RWPE1 (cell line): ENCODE measurements around the gene OIT3.
"Not testable (repeated sequence)": the region's sequence is repeated elsewhere in the genome, so short reads cannot be mapped to it uniquely, and the experiment has no call there.

Source experiments
- CTCF ChIA-PET: fragments of 350-600 bp; sonication (Branson Sonifier 250); formaldehyde crosslinking; extraction: SDS; loops from one replicate; lab custom pipeline; 2021; lab: Yijun Ruan, JAX
- POLR2A ChIA-PET: fragments of 400-600 bp; formaldehyde crosslinking; extraction: SDS; loops from one replicate; lab custom pipeline; 2020; ENCODE audit warnings: antibody characterized with exemption; ENCODE audit not compliant: low non-redundant PET; lab: Yijun Ruan, JAX
- DNase-seq: peaks from one replicate; pipeline ENCODE4 v3.0.0; 2012; ENCODE audit warnings: low spot score
- H3K27ac ChIP-seq: fragments of 450-650 bp; 2 replicates; pipeline ENCODE4 v1.5.1; 2017
- CTCF ChIP-seq: fragments of 450-650 bp; conservative IDR thresholded peaks from 2 replicates; pipeline ENCODE4 v1.5.1; 2017; ENCODE audit warnings: low read depth, mild to moderate bottlenecking

OIT3 gene

GRCh38 chr10:72889391-72889831, 4.1 kb upstream of the OIT3 start:
- H3K27ac ChIP-seq: no peak overlapping the region
- no peak for TF ChIP-seq CTCF
- CTCF ChIA-PET: no interaction called here
- peak; percentile 82 for DNase-seq
- POLR2A ChIA-PET: no interaction called here

- CTCF ChIA-PET: no interaction called here
- no peak for DNase-seq
- no peak for TF ChIP-seq CTCF
- POLR2A ChIA-PET: no interaction called here
- H3K27ac ChIP-seq: no peak overlapping the region
These were observed 3.5 kb upstream of the OIT3 start for GRCh38 chr10:72890086-72890485.

- no peak for DNase-seq
- TF ChIP-seq CTCF: no peak
- POLR2A ChIA-PET: no interaction called here
- CTCF ChIA-PET: interaction anchor here (0.6 kb wide), 2 partner anchors 26 to 126 kb away, joined by 3 to 4 read pairs; no protein-coding TSS in a partner anchor
- H3K27ac ChIP-seq: no peak overlapping the region
These were observed 1.8 kb downstream of the OIT3 start for GRCh38 chr10:72895236-72895850.

GRCh38 chr10:72898616-72899015, 5.1 kb downstream of the OIT3 start:
- POLR2A ChIA-PET: no interaction called here
- no peak for TF ChIP-seq CTCF

GRCh38 chr10:72899545-72899944, 6.0 kb downstream of the OIT3 start:
- POLR2A ChIA-PET: no interaction called here
- DNase-seq: no peak
- CTCF ChIA-PET: no interaction called here
- no peak overlapping the region for H3K27ac ChIP-seq
- TF ChIP-seq CTCF: no peak

More at GRCh38 chr10:72898616-72899015, 5.1 kb downstream of the OIT3 start:
- H3K27ac ChIP-seq: no peak overlapping the region
- DNase-seq: no peak
- CTCF ChIA-PET: no interaction called here

- POLR2A ChIA-PET, H3K27ac ChIP-seq, DNase-seq, CTCF ChIA-PET: not testable (repeated sequence)
These were observed 10.5 kb downstream of the OIT3 start for GRCh38 chr10:72903941-72904446.

- H3K27ac ChIP-seq: no peak overlapping the region
- DNase-seq: no peak
- TF ChIP-seq CTCF: no peak
- ChIA-PET POLR2A (no interaction called here), CTCF (no interaction called here)
These were observed 11.3 kb downstream of the OIT3 start for GRCh38 chr10:72904806-72905205.
